Effector memory CD4-positive, alpha-beta T cell (primary cell): Measurements from ENCODE around the gene HTR2C.

ENCODE experiments used
- DNase-seq, 3 donors: peaks; one replicate each; pipeline ENCODE4 v3.0.0-alpha.2; 2020
- H3K27ac ChIP-seq: 2 replicates; pipeline ENCODE4 v1.7.0; 2013; ENCODE audit warnings: mild to moderate bottlenecking, low read length, moderate library complexity; ENCODE audit not compliant: insufficient read depth, poor library complexity, severe bottlenecking
- H3K27me3 ChIP-seq: replicated peaks from 2 replicates; pipeline ENCODE4 v1.7.0; 2013; ENCODE audit warnings: mild to moderate bottlenecking, low read length; ENCODE audit not compliant: insufficient read depth, control insufficient read depth, poor library complexity, severe bottlenecking
- H3K36me3 ChIP-seq: 2 replicates; pipeline ENCODE4 v1.7.0; 2013; ENCODE audit warnings: mild to moderate bottlenecking, low read length, moderate library complexity; ENCODE audit not compliant: control insufficient read depth, insufficient read depth
- H3K4me1 ChIP-seq: 2 replicates; pipeline ENCODE4 v1.7.0; 2013; ENCODE audit warnings: low read length, mild to moderate bottlenecking; ENCODE audit not compliant: control insufficient read depth, insufficient read depth, poor library complexity, severe bottlenecking
- H3K4me3 ChIP-seq: 2 replicates; pipeline ENCODE4 v1.7.0; 2013; ENCODE audit warnings: low read length, low read depth, mild to moderate bottlenecking; ENCODE audit not compliant: insufficient read depth, poor library complexity, severe bottlenecking
- H3K9me3 ChIP-seq: 2 replicates; pipeline ENCODE4 v1.7.0; 2013; ENCODE audit warnings: mild to moderate bottlenecking, low read length, moderate library complexity; ENCODE audit not compliant: control insufficient read depth
- total RNA-seq, 3 donors: gene quantifications; one replicate each; lab custom pipeline; 2026; lab: John Stamatoyannopoulos, UW

Gene HTR2C
- total RNA-seq = 0 reads per million in 3 donors

- H3K4me3 ChIP-seq = no peak within 1 kb of the TSS
- no peaks in the 10 kb centered on the region for H3K9me3 ChIP-seq
- H3K27me3 ChIP-seq = peaks cover 5% of the 10 kb centered on the region
- H3K27ac ChIP-seq = no peak within 1 kb of the TSS
- DNase-seq = no peak
- H3K36me3 ChIP-seq = no peaks in the 10 kb centered on the region
- H3K4me1 ChIP-seq = no peaks in the 10 kb centered on the region
Observed at GRCh38 chrX:114583646-114584374, at the start of gene HTR2C. Gene HTR2C (plus strand): TSS chrX:114584086. CDS start chrX:114726937, 142,851 bp downstream.

GRCh38 chrX:114580336-114580735 is 3.5 kb upstream of the HTR2C start:
- H3K27me3 ChIP-seq = peaks cover 5% of the 10 kb centered on the region
- H3K4me3 ChIP-seq = no peak overlapping the region
- no peaks in the 10 kb centered on the region for H3K4me1 ChIP-seq
- H3K27ac ChIP-seq = no peak overlapping the region
- no peaks in the 10 kb centered on the region for H3K36me3 ChIP-seq
- no peak for DNase-seq
- H3K9me3 ChIP-seq = no peaks in the 10 kb centered on the region

GRCh38 chrX:114581528-114582263 is 2.2 kb upstream of the HTR2C start:
- H3K4me1 ChIP-seq = no peaks in the 10 kb centered on the region
- H3K36me3 ChIP-seq = no peaks in the 10 kb centered on the region
- H3K27me3 ChIP-seq = peaks cover 5% of the 10 kb centered on the region
- H3K9me3 ChIP-seq = no peaks in the 10 kb centered on the region
- DNase-seq = no peak
- no peak overlapping the region for H3K27ac ChIP-seq
- H3K4me3 ChIP-seq = no peak overlapping the region

- no peak overlapping the region for H3K27ac ChIP-seq
- H3K9me3 ChIP-seq = no peaks in the 10 kb centered on the region
- no peak overlapping the region for H3K4me3 ChIP-seq
- no peaks in the 10 kb centered on the region for H3K4me1 ChIP-seq
- no peaks in the 10 kb centered on the region for H3K36me3 ChIP-seq
- H3K27me3 ChIP-seq = peaks cover 5% of the 10 kb centered on the region
- DNase-seq = no peak
Observed at GRCh38 chrX:114582264-114582632, 1.6 kb upstream of the HTR2C start.

GRCh38 chrX:114582698-114583395 is 1.0 kb upstream of the HTR2C start:
- Histone ChIP-seq H3K4me3 (no peak overlapping the region), H3K36me3 (no peaks in the 10 kb centered on the region), H3K27ac (no peak overlapping the region), H3K9me3 (no peaks in the 10 kb centered on the region), H3K4me1 (no peaks in the 10 kb centered on the region), H3K27me3 (peaks cover 5% of the 10 kb centered on the region)
- no peak for DNase-seq

GRCh38 chrX:114584375-114584943 is 573 bp downstream of the HTR2C start:
- Histone ChIP-seq H3K27me3 (peaks cover 5% of the 10 kb centered on the region), H3K27ac (no peak overlapping the region), H3K9me3 (no peaks in the 10 kb centered on the region), H3K4me3 (no peak overlapping the region), H3K36me3 (no peaks in the 10 kb centered on the region), H3K4me1 (no peaks in the 10 kb centered on the region)
- DNase-seq = no peak

GRCh38 chrX:114584983-114585842 is 1.3 kb downstream of the HTR2C start:
- no peak for DNase-seq
- Histone ChIP-seq H3K27me3 (no peaks in the 10 kb centered on the region), H3K9me3 (no peaks in the 10 kb centered on the region), H3K4me1 (no peaks in the 10 kb centered on the region), H3K36me3 (no peaks in the 10 kb centered on the region), H3K4me3 (no peak overlapping the region), H3K27ac (no peak overlapping the region)

GRCh38 chrX:114591121-114591520 is 7.2 kb downstream of the HTR2C start:
- Histone ChIP-seq H3K4me3 (no peak overlapping the region), H3K36me3 (no peaks in the 10 kb centered on the region), H3K9me3 (no peaks in the 10 kb centered on the region), H3K27me3 (no peaks in the 10 kb centered on the region), H3K4me1 (no peaks in the 10 kb centered on the region), H3K27ac (no peak overlapping the region)
- no peak for DNase-seq

- H3K27me3 ChIP-seq = no peaks in the 10 kb centered on the region
- no peak for DNase-seq
- H3K9me3 ChIP-seq = no peaks in the 10 kb centered on the region
- H3K27ac ChIP-seq = no peak overlapping the region
- no peaks in the 10 kb centered on the region for H3K36me3 ChIP-seq
- H3K4me3 ChIP-seq = no peak overlapping the region
- H3K4me1 ChIP-seq = no peaks in the 10 kb centered on the region
Observed at GRCh38 chrX:114599305-114599704, 15.4 kb downstream of the HTR2C start.
